ENCODE data around the gene TTLL9. TPM values are rescaled to one million over a fixed set of nuclear protein-coding genes. Genes with fewer than 3 reads are reported as not detected.
"Not testable (repeated sequence)": the region's sequence is repeated elsewhere in the genome, so short reads cannot be mapped to it uniquely, and the experiment has no call there.

The TTLL9 gene
- total RNA-seq, 1 experiment from 2014 or later, result 2.1 TPM

- H3K36me3 ChIP-seq (ENCODE audit: control insufficient read depth, insufficient read depth, low read length), result no peaks in the 10 kb centered on the region
- no TSS peak for BruUV-seq (replicated peaks)
- no peaks in the 10 kb centered on the region for H3K27me3 ChIP-seq (ENCODE audit: control insufficient read depth, insufficient read depth, low read length)
- ChIA-PET POLR2A (no interaction called here), CTCF (interaction anchor here (0.6 kb wide), 1 partner anchor 152 kb away, joined by 11 read pairs; no protein-coding TSS in a partner anchor)
- H3K4me1 ChIP-seq (ENCODE audit: control insufficient read depth, insufficient read depth, low read length), result peaks cover 12% of the 10 kb centered on the region
- in situ Hi-C loops (cut with HindIII; ENCODE audit: low pct_unique_long_range_greater_than_20kb, low sequenced_read_pairs) (no loop called here), intact Hi-C loops (cut with micrococcal nuclease; ENCODE audit: unreplicated experiment) (no loop called here)
- TF ChIP-seq CTCF (IDR thresholded peaks at IDR 0.05), result no peak
- no peak for TF ChIP-seq TCF7L2 (IDR thresholded peaks at IDR 0.05; ENCODE audit: low read depth, low read length)
- TF ChIP-seq REST (IDR thresholded peaks at IDR 0.05; ENCODE audit: insufficient read depth in 1 of 2, low read depth in 2 of 2, low read length in 1 of 2), result no peak
- no peak overlapping the region for H3K27ac ChIP-seq (ENCODE audit: low read length)
- H3K9me3 ChIP-seq (ENCODE audit: control insufficient read depth, insufficient read depth, low read depth, low read length), result no peaks in the 10 kb centered on the region
- DNase-seq (ENCODE audit: low read depth, low spot score), result no peak
- H3K4me3 ChIP-seq (ENCODE audit: low read depth in 2 of 2, low read length in 2 of 2), result no peak overlapping the region
- no peak for ATAC-seq
Observed at GRCh38 chr20:31826074-31826473, 44.4 kb upstream of the TTLL9 start.

GRCh38 chr20:31827059-31827458 is 43.4 kb upstream of the TTLL9 start:
- ChIA-PET POLR2A (interaction anchor here (0.6 kb wide), 1 partner anchor 298 kb away, joined by 3 read pairs; no protein-coding TSS in a partner anchor), CTCF (interaction anchor here (0.8 kb wide), 1 partner anchor 20 kb away, joined by 3 read pairs; no protein-coding TSS in a partner anchor)
- no peak overlapping the region for H3K4me3 ChIP-seq (ENCODE audit: low read depth in 2 of 2, low read length in 2 of 2)
- peaks cover 12% of the 10 kb centered on the region for H3K4me1 ChIP-seq (ENCODE audit: control insufficient read depth, insufficient read depth, low read length)
- H3K27me3 ChIP-seq (ENCODE audit: control insufficient read depth, insufficient read depth, low read length), result no peaks in the 10 kb centered on the region
- TF ChIP-seq REST (IDR thresholded peaks at IDR 0.05; ENCODE audit: insufficient read depth in 1 of 2, low read depth in 2 of 2, low read length in 1 of 2), result no peak
- TF ChIP-seq CTCF (IDR thresholded peaks at IDR 0.05), result no peak
- H3K36me3 ChIP-seq (ENCODE audit: control insufficient read depth, insufficient read depth, low read length), result no peaks in the 10 kb centered on the region
- ATAC-seq (no peak), DNase-seq (ENCODE audit: low read depth, low spot score) (no peak)
- H3K27ac ChIP-seq (ENCODE audit: low read length), result no peak overlapping the region
- intact Hi-C loops (cut with micrococcal nuclease; ENCODE audit: unreplicated experiment), result no loop called here
- in situ Hi-C loops (cut with HindIII; ENCODE audit: low pct_unique_long_range_greater_than_20kb, low sequenced_read_pairs), result no loop called here
- no TSS peak for BruUV-seq (replicated peaks)
- H3K9me3 ChIP-seq (ENCODE audit: control insufficient read depth, insufficient read depth, low read depth, low read length), result no peaks in the 10 kb centered on the region

GRCh38 chr20:31828016-31828415 is 42.4 kb upstream of the TTLL9 start:
- H3K4me3 ChIP-seq (ENCODE audit: low read depth in 2 of 2, low read length in 2 of 2); H3K9me3 ChIP-seq (ENCODE audit: control insufficient read depth, insufficient read depth, low read depth, low read length); H3K36me3 ChIP-seq (ENCODE audit: control insufficient read depth, insufficient read depth, low read length); H3K4me1 ChIP-seq (ENCODE audit: control insufficient read depth, insufficient read depth, low read length); in situ Hi-C loops (cut with HindIII; ENCODE audit: low pct_unique_long_range_greater_than_20kb, low sequenced_read_pairs); ATAC-seq; POLR2A ChIA-PET; H3K27ac ChIP-seq (ENCODE audit: low read length); H3K27me3 ChIP-seq (ENCODE audit: control insufficient read depth, insufficient read depth, low read length); BruUV-seq (replicated peaks); DNase-seq (ENCODE audit: low read depth, low spot score); intact Hi-C loops (cut with micrococcal nuclease; ENCODE audit: unreplicated experiment): not testable (repeated sequence)
- CTCF ChIA-PET, result interaction anchor here (0.7 kb wide), 1 partner anchor 16 kb away, joined by 9 read pairs; no protein-coding TSS in a partner anchor

Measured in Panc1 (cell line).